ENCODE measurements around the gene TECPR2. TPM values are rescaled to one million over a fixed set of nuclear protein-coding genes. Genes with fewer than 3 reads are reported as not detected.

The TECPR2 gene
- total and polyA plus RNA-seq, 4 donors: 2.0 to 12.6 (median 5.2) TPM

- H3K9ac ChIP-seq (ENCODE audit: low read depth in 1 of 2, low read length in 2 of 2): no peak overlapping the region
- TF ChIP-seq REST (IDR thresholded peaks at IDR 0.05): no peak
- TF ChIP-seq HNF4A (conservative IDR thresholded peaks at IDR 0.05): no peak
- TF ChIP-seq, protein P1, sequence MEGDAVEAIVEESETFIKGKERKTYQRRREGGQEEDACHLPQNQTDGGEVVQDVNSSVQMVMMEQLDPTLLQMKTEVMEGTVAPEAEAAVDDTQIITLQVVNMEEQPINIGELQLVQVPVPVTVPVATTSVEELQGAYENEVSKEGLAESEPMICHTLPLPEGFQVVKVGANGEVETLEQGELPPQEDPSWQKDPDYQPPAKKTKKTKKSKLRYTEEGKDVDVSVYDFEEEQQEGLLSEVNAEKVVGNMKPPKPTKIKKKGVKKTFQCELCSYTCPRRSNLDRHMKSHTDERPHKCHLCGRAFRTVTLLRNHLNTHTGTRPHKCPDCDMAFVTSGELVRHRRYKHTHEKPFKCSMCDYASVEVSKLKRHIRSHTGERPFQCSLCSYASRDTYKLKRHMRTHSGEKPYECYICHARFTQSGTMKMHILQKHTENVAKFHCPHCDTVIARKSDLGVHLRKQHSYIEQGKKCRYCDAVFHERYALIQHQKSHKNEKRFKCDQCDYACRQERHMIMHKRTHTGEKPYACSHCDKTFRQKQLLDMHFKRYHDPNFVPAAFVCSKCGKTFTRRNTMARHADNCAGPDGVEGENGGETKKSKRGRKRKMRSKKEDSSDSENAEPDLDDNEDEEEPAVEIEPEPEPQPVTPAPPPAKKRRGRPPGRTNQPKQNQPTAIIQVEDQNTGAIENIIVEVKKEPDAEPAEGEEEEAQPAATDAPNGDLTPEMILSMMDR (IDR thresholded peaks at IDR 0.05; ENCODE audit: low read depth, low read length, missing input control): no peak
- no peak for TF ChIP-seq MAX (IDR thresholded peaks at IDR 0.05)
- H3K27ac ChIP-seq (ENCODE audit: low read depth in 1 of 2, low read length in 2 of 2): no peak overlapping the region
- no peaks in the 10 kb centered on the region for H3K27me3 ChIP-seq (ENCODE audit: control insufficient read depth in 4 of 4, insufficient read depth in 4 of 4, low read length in 3 of 4)
- WGBS: 94% methylated on average over 21 of the region's 21 CpGs
- H3K36me3 ChIP-seq (ENCODE audit: control insufficient read depth in 4 of 4, insufficient read depth in 3 of 4, low read depth in 1 of 4, low read length in 3 of 4): peaks cover 0 to 15% (median 3%) of the 10 kb centered on the region in 4 donors
- H3K9me3 ChIP-seq (ENCODE audit: control insufficient read depth in 4 of 4, low read length in 3 of 4): no peaks in the 10 kb centered on the region
- peaks cover 0 to 3% (median 0%) of the 10 kb centered on the region in 4 donors for H3K4me1 ChIP-seq (ENCODE audit: control insufficient read depth in 4 of 4, insufficient read depth in 4 of 4, low read length in 3 of 4)
- no peak for DNase-seq (ENCODE audit: low spot score)
- H3K4me3 ChIP-seq (ENCODE audit: low read depth in 1 of 3, low read length in 3 of 3): no peak overlapping the region
These were observed 136.0 kb downstream of the TECPR2 start for GRCh38 chr14:102498678-102499265.

DNA sequence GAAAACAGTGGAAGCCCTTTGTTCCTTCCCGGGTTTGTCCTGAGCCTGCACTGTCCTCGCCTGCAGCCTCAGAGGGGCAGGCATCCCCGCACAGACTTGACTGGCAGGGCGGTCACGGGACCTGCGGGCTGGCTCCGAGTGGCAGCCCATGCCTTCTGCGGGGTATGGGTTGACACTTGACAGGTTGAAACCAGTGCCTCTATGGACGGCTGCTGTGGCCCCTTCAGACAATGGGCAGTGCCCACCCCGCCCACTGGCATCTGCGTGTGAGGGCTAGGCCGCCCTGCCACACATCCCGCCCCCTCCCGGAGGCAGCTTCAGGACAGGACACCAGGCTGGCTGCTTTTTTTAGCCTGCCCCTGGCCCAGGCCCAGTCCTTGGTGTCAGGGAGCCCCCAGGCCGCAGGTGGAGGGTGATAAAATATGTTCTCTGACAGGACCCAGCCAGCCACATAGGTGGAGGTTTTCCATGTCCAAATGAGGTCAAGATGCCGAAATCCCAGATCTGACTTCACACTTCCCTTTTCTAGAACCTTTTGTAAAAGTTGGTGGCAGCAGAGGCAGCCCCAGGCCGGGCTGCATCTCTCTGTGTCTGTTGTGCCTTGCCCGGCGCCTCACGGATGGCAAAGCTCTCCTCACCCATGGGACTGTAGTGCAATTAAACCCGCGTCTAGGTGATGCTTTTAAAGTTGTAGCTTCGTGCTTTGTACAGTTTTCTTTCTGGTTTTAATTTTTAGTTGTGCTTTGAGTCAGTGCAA is 136.8 kb downstream of the TECPR2 start:
- Histone ChIP-seq H3K4me3 (ENCODE audit: low read depth in 1 of 3, low read length in 3 of 3) (no peak overlapping the region), H3K27ac (ENCODE audit: low read depth in 1 of 2, low read length in 2 of 2) (peak overlapping the region in 1 of 2 donors; percentile 48), H3K9ac (ENCODE audit: low read depth in 1 of 2, low read length in 2 of 2) (no peak overlapping the region), H3K36me3 (ENCODE audit: control insufficient read depth in 4 of 4, insufficient read depth in 3 of 4, low read depth in 1 of 4, low read length in 3 of 4) (peaks cover 0 to 15% (median 3%) of the 10 kb centered on the region in 4 donors), H3K27me3 (ENCODE audit: control insufficient read depth in 4 of 4, insufficient read depth in 4 of 4, low read length in 3 of 4) (no peaks in the 10 kb centered on the region), H3K9me3 (ENCODE audit: control insufficient read depth in 4 of 4, low read length in 3 of 4) (no peaks in the 10 kb centered on the region), H3K4me1 (ENCODE audit: control insufficient read depth in 4 of 4, insufficient read depth in 4 of 4, low read length in 3 of 4) (peaks cover 0 to 3% (median 0%) of the 10 kb centered on the region in 4 donors)
- DNase-seq (ENCODE audit: low spot score): no peak
- 91% methylated on average over 23 of the region's 23 CpGs for WGBS
- TF ChIP-seq RAD21 (IDR thresholded peaks at IDR 0.05) (no peak), HNF4A (conservative IDR thresholded peaks at IDR 0.05) (no peak), TAF1 (conservative IDR thresholded peaks at IDR 0.05) (no peak), GABPA (IDR thresholded peaks at IDR 0.05 in 1 of 2, conservative IDR thresholded peaks at IDR 0.05 in 1 of 2) (no peak), JUND (IDR thresholded peaks at IDR 0.05) (no peak), RXRA (IDR thresholded peaks at IDR 0.05) (no peak), FOXA2 (IDR thresholded peaks at IDR 0.05) (no peak), EGR1 (IDR thresholded peaks at IDR 0.05; ENCODE audit: low read depth in 2 of 2) (no peak), MAX (IDR thresholded peaks at IDR 0.05) (no peak), HNF4G (IDR thresholded peaks at IDR 0.05) (no peak), REST (IDR thresholded peaks at IDR 0.05) (no peak), ZBTB33 (IDR thresholded peaks at IDR 0.05) (no peak), YY1 (IDR thresholded peaks at IDR 0.05) (no peak), FOXA1 (IDR thresholded peaks at IDR 0.05) (no peak), NR2F2 (IDR thresholded peaks at IDR 0.05) (no peak)
- TF ChIP-seq, protein P1 (IDR thresholded peaks at IDR 0.05; ENCODE audit: low read depth, low read length, missing input control): no peak
